Esophagus muscularis mucosa (tissue), 4 donors: ENCODE results near the gene KCNAB1.

ENCODE experiments used
- EP300 ChIP-seq: sonication (generic); formaldehyde crosslinking; IDR thresholded peaks from one replicate; pipeline ENCODE4 v1.6.1; 2017; ENCODE audit warnings: antibody characterized with exemption
- POLR2A ChIP-seq: fragments of 450-650 bp; IDR thresholded peaks from one replicate; pipeline ENCODE4 v1.6.1; 2017; ENCODE audit warnings: antibody characterized with exemption, moderate library complexity, mild to moderate bottlenecking, low read depth
- POLR2AphosphoS5 ChIP-seq, 2 donors: sonication (generic); formaldehyde crosslinking; IDR thresholded peaks; one replicate each; pipeline ENCODE4 v1.6.1; 2017; ENCODE audit warnings: antibody characterized with exemption in 2 of 2
- TF ChIP-seq, protein P1 (sequence below), 3 experiments: fragments of 200-600 bp in 2 of 3; fragments of 450-650 bp in 1 of 3; sonication (generic) in 2 of 3; IDR thresholded peaks; one replicate each; pipeline ENCODE4 v1.5.1; 2017 to 2019; ENCODE audit warnings: antibody characterized with exemption in 3 of 3, mild to moderate bottlenecking in 2 of 3, moderate library complexity in 1 of 3

- TF ChIP-seq EP300 (no peak), POLR2A (no peak), POLR2AphosphoS5 (IDR thresholded peaks at IDR 0.05) (no peak)
- TF ChIP-seq, protein P1, sequence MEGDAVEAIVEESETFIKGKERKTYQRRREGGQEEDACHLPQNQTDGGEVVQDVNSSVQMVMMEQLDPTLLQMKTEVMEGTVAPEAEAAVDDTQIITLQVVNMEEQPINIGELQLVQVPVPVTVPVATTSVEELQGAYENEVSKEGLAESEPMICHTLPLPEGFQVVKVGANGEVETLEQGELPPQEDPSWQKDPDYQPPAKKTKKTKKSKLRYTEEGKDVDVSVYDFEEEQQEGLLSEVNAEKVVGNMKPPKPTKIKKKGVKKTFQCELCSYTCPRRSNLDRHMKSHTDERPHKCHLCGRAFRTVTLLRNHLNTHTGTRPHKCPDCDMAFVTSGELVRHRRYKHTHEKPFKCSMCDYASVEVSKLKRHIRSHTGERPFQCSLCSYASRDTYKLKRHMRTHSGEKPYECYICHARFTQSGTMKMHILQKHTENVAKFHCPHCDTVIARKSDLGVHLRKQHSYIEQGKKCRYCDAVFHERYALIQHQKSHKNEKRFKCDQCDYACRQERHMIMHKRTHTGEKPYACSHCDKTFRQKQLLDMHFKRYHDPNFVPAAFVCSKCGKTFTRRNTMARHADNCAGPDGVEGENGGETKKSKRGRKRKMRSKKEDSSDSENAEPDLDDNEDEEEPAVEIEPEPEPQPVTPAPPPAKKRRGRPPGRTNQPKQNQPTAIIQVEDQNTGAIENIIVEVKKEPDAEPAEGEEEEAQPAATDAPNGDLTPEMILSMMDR (IDR thresholded peaks at IDR 0.05): no peak
Observed at GRCh38 chr3:156344215-156344614, 223.8 kb downstream of the KCNAB1 start.
